Activated gamma-delta T cell treated with anti-CD3 and anti-CD28 coated beads, Interleukin-2, amount 50 U/mL, for 16 hours (primary cell): ENCODE data around the gene FBXO3.
"Not testable (repeated sequence)": the region's sequence is repeated elsewhere in the genome, so short reads cannot be mapped to it uniquely, and the experiment has no call there.

Experiments
- DNase-seq: peaks from one replicate; pipeline ENCODE4 v3.0.0-alpha.2; 2020; ENCODE audit warnings: low read depth

FBXO3 gene

DNA sequence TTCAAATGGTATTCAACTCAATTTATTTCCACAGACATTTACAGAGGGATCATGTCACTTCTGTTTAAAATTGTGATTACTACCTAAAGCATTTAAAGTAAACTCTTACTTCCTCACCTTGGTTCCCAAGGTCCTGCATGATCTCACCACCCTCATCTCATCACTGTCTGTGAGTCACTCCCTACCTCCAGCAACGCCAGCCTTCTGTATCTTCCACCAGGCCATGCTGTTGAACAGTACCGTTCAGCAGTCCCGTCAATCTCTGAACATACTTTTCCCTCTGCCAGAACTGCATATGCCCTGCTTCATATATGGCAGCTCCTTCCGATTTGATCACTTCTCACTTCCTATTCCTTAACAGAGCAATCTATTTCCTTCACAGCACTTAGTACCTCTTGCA lies 2.0 kb downstream of the FBXO3 start:
- DNase-seq: no peak

DNA sequence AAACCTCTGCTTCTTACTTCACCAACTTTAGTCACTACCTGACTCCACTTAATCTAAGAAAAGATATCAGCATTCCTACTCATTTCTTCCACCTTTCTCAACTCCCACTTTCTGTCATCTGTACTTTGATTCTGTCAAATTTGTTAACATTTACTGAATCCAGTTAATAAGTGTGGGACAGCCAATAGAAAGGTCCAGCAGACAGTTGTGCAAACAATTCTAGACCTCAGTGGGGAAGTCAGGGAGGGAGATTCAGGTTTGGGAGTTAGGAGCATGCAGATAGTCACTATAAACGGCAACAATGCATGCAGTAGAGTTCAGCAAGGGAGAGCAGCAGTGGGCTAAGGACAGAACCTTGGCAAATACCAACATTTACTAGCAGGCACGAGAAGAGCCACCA lies 4.1 kb downstream of the FBXO3 start:
- no peak for DNase-seq

DNA sequence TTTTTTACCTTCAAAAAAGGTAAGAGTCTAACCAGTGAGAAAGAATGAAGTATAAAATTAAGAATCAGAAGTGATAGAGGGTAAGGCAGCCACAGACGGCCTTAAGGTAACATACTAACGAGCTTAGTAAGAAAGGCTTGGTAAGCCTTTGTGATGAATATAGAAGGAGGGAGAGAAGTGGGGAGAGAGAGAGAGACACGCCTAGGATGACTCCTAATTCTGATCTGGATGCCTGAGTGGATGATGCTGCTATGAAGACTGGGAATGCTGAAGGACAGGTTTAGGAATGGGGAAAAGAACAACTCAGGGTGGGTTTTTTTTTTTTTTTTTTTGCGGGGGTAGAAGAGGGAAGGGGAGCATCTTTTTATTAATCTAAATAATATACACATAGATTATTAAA lies 4.8 kb downstream of the FBXO3 start:
- DNase-seq: no peak

DNA sequence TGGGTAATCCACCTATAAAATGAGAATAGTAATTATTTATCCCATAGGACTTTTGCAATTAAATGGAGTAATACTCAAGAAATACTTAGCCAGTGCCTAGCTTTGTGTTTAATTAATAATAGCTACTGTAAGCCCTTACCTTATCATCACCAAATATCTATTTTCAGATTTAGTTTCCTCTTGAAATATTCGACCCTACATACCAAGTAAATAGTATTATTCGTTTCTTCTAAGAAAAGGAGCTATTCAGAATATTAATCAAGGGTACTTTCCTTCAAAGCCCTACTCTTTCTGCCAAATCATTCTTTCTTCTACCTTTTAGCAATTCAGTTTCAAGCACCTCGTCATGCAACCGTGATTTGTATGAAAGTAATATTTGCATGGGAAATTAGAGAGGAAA lies 6.7 kb downstream of the FBXO3 start:
- no peak for DNase-seq

DNA sequence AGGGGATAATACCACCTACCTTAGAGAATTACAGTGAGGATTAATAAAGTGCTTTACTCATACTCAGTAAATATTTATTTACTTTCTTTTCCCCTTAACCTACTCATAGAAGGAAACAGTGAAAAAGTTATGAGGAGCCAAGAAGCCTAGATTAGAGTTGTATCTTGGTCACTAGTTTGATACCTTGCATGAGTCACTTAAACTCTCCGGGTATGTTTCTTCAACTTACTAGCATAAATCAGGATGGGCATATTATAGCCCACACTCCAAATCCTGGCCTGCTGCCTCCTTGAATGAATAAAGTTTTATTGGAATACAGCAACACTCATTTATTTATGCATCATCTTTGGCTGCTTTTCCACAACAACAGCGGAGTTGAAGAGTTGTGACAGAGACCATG lies 8.2 kb downstream of the FBXO3 start:
- no peak for DNase-seq

DNA sequence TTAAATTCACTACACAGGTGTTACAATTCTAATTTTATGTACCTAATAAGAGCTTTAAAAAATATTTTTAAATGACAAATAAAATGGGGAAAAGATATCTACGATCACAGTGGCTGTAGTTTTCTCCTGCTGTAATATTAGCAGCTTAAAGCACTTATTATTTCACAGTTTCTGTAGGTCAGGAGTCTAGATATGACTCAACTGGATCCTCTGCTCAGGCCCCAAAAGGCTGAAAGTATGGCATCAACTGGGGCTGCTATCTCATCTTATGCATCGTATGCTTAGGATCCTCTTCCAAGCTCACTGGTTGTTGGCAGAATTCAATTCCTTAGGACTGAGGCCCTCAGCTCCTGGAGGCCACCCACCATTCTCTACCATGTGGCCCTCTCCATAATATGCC lies 12.8 kb downstream of the FBXO3 start:
- DNase-seq: no peak

DNA sequence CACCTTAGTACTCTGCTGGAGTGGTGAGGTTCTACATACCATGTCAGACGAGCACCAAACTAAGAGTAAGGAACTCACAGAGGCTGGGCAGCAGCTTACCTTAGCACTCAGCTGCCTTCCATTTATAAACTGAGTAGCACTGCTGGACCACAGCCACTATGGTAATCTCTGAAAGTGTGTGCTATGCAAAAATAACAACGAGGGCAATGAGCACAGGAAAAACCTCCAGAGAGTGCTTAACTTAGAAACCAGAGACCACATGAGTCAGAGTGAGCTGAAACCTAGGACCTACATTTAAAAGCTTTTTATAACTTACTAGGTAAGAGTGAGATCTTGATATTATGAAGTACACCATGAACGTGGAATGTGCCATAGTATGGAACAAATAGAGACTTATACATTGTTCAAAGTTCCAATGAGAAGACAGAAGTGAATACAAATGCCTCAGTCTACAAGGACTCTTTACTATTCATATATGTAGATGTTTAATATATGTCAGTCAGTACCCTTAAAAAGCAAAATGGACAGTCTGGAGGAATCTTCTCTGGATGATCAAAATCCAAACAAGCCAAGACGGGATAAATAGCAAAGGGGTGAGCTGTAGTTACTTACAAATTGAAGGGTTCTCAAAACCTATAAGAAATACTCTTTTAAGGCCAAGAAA lies 20.9 kb downstream of the FBXO3 start:
- DNase-seq: no peak

DNA sequence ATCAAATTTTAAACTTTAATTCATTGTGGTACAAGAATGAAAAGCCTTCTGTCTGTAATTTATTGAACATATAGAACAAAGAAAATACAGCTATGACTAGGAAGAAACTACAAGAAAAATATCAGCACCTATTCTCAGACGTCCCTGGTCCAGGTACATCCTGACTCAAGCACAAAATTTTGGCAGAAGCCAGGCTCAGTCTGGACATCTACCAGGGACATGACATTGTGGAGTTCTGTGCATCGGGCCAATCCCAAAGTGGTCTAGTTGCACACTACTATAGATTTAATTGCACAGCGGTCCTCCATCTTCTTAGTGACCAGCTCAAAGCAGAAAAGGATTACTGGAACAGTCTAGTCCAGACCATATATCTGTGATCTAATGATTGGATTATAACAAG lies 22.4 kb downstream of the FBXO3 start:
- no peak for DNase-seq

DNA sequence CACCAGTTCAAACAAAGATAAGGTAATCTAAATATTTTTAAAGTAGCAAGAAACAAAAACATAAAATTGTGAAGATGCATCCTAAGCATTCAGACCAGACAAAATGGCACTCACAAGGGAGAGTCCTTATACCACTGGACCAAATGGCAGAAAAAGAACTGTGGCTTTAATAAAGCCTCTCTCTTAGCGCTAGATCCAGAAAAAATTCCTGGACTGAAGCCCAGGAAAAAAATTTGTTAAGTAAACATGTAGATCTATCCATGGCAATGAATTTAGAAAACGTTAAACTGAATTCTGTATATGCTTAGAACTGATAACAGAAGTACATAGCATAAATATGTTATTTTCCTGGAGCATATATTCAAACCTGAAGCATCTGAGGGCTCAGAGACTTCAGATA lies 26.3 kb downstream of the FBXO3 start:
- no peak for DNase-seq

DNA sequence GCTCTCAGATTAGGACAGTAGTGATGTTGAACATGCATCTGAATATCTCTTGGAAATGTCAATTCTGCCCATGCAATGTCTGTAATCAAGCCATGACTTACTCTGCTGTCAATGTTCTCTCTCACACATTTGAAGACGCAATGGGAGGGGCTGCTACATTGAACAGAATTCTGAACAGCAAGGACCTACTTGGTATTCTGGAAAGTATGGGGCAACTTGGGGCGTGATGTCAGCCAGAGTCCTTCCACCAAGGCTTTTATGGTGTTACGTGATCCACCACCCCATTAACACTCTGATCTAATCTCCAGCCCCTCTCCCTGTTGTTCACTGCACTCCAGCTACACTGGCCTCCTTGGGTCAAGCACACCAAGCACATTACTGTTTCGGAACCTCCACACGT lies 31.0 kb downstream of the FBXO3 start:
- no peak for DNase-seq

DNA sequence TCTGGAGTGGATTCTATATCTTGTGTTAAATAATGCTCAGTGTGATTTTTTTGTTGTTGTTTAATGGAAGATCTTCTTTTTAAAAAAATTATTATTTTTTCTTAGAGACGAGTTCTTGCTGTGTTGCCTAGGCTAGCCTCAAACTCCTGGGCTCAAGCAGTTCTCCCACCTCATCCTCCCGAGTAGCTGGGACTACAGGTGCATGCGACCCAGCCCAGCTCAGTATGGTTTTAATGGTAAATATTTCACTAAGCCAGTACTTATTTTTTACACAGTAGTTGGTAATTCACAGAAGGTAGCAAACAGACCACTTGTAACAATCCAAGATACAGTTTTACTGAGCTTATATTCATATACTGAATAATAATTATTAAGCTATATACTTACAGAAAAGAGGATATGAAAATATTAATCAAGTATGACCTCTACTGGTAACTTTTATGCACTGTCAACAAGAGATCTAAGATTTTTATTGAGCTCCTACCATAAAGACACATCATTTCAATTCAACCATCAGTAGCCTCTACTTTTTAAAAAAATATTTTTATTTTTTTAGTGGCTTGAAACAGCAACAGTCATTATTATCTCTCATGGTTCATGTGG lies 32.0 kb downstream of the FBXO3 start:
- no peak for DNase-seq

DNA sequence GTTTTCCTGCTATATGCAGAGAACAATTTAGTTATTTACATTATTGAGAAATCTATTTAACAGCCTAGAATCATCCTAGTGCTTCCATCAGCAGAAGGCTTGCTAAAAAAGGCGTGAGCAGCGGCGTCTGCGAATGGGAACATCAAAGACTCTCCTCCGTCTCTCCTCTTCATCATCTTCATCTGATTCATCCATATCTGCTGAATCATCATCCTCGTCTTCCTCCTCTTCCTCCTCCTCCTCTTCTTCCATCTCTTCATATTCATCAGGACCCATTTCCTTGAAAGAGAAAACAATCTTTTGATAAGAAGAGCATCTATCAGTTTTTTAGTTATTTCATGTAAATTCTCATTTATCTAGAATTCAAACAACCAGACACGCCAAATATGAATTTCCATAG lies 32.5 kb downstream of the FBXO3 start:
- DNase-seq: no peak

DNA sequence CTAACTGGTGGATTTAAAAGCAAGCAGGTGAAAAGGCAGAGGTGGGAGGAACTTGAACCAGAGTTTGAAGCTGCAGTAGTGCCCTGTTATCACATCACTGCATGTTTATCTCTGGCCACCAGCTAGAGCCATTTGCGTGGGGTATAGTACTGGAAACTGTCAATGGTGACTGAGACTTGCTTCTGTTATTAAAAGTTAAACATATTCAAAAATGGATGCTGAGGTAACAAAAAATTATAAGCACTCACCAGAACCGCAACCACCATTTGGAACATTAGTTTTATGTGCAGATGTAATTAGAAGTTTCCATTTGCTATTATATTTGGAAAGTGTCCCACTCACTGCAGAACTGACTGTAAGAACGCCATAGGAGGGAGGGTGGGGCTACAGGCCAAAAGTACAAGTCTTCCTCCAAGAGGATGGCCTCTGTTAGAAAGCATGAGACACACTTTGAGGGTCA lies 36.9 kb downstream of the FBXO3 start:
- DNase-seq: no peak

DNA sequence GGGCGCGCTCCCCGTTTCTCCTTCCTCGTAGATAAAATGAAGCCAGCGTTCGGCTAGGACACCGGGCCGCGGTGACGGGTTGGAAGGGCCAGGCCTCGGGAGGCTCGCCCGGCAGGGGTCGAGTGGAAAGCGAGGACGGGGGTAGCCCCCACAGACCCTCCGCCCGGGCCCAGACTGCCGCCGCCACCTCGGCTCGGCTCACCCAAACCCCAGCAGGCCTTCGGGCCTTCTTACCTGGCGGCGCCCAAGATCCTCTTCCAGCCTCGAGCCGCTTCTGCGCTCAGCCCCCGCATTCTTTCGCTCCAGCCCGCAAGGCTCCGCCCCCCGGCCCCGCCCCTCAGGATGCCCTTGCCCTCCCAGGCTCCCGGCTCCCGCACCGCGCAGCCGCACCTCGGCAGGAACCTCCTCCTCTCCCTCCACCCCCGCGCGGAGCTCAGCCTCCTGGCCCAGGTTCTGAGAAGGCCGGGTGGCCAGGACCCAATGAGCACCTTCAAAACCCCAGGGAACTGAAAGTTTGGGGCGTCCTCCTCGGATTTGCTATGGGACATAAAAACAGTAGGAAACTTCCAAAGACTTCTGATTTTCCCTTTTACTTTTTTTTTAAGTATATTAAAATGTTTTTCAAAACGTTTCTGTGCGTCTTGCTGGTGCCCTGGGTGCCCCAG lies 38.0 kb downstream of the FBXO3 start, which contains the start of gene CD59:
CD59 (minus strand) TSS at position 276 of the 665 bp plus-strand sequence. CDS start 13,978 bp downstream, outside the sequence.
- peak; percentile 72 for DNase-seq

DNA sequence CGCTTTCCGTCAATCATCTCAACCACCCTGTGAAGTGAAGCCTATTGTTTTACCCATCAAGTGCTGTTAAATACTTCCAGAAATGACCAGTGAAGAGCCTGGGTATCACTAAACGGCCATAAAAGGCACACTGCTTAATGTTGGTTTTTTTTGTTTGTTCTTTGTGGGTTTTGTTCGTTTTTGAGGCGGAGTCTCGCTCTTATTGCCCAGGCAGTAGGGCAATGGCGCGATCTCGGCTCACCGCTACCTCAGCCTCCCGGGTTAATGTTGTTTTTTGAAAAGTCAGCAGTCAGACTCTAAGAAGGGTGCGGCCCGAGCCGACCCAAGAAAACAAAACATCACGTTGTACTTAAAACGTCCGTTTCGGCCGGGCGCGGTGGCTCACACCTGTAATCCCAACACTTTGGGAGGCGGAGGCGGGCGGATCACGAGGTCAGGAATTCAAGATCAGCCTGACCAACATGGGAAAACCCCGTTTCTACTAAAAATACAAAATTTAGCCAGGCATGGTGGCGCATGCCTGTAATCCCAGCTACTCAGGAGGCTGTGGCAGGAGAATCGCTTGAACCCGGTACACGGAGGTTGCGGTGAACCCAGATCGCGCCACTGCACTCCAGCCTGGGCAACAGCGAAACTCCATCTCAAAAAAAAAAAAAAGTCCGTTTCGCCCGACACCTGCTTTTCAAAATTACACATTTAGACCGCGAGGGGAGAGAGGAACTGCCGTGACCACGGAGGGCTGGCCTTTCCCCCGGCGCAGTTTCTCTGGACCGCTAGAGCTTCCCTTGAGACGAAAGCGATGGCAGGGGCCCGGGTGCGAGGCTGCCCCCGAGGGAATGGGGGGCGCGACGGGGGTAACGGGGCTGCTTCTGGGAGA lies 38.8 kb downstream of the FBXO3 start:
- DNase-seq: no peak

DNA sequence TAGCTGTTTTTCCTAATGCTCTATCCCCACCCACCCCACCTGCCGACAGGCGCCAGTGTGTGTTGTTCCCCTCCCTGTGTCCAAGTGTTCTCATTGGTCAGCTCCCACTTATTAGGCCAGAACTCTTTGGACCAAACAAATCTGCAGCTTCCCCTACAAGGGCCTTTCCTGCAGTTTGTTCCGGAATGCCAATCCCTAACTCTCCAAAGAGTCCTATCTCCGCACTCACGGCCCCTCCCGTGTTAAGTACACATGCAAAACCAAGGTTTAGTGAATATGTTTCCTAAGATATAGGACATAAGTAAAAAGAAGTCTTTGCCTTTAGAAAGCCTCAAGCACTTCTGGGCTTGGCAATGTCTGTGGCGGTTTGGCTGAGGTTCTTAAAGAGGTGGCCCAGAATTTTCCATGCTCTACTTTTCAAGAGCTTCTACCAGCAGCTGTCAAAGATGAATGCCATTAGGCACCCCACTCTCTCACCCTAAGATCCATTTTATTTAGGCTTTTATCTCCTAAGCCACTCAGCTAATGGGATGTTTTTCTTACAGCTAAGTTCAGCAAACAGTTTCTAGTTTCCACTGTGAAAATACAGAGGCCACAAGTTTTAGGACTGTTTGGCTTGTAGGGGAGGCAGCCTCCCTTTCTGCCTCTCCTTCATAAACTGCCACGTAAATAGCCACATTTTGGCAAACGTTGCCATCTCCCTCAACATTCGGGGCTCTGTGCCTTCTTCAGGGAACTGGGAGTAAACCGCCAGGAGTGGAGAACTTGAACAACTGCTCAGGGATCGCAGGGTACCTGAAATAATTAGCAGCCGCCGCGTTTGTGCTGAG lies 39.7 kb downstream of the FBXO3 start:
- DNase-seq: no peak

DNA sequence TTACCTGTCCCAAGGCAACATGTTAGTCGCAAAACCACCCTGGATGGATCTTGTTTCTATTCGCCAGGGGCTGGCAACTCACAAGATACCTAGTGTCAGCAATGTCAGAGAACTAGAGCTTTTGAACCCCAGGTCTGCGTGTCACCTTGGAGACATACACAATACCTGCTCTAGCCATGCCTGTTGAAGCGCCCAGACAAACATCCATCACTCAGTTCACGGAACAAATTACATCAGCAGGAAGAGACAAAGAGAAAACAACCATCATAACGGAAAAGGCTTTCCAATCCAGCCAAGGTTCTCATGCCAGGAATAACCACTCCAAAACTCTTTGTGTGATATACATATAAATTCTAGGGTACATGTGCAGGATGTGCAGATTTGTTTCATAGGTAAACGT lies 40.3 kb downstream of the FBXO3 start:
- DNase-seq: no peak

DNA sequence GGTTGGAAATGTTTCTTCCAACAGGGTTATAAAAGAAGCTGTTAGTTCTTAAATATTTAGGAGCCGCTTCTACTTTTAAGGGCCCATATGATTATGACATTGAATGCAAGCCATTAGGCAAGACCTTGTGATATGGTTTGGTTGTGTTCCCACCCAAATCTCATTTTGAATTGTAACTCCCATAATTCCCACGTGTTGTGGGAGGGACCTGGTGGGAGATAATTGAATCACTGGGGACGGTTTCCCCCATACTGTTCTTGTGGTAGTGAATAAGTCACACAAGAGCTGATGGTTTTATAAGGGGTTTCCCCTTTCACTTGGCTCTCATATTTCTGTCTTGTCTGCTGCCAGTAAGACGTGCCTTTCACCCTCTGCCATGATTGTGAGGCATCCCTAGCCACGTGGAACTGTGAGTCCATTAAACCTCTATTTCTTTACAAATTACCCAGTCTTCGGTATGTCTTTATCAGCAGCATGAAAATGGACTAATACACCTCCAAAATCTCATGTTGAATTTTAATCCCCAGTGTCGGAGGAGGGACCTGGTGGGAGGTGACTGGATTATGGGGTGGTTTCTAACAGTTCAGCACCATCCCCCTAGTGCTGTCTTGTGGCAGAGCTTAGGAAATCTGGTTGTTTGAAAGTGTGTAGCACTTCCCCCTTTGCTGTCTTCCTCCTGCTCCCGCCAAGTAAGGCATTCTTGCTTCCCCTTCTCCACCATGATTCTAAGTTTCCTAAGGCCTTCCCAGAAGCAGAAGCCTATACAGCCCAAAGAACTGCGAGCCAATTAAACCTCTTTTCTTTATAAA lies 42.4 kb downstream of the FBXO3 start:
- DNase-seq: no peak

DNA sequence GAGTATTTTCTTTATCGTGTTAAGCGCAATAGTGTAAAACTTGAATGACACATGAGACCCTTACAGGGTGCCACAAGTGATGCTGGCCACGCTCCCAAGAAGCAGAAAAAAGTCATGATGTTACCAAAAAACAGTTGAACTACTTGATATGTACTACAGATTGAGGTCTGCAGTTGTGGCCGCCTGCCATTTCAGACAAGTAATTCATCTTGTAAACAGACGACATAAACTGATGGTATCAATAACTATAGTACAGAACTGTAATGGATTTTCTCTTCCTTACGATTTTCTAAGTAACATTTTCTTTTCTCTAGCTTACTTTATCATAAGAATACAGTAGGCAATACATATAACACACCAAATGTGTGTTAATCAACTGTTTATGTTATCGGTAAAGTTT lies 43.6 kb downstream of the FBXO3 start:
- DNase-seq: no peak

DNA sequence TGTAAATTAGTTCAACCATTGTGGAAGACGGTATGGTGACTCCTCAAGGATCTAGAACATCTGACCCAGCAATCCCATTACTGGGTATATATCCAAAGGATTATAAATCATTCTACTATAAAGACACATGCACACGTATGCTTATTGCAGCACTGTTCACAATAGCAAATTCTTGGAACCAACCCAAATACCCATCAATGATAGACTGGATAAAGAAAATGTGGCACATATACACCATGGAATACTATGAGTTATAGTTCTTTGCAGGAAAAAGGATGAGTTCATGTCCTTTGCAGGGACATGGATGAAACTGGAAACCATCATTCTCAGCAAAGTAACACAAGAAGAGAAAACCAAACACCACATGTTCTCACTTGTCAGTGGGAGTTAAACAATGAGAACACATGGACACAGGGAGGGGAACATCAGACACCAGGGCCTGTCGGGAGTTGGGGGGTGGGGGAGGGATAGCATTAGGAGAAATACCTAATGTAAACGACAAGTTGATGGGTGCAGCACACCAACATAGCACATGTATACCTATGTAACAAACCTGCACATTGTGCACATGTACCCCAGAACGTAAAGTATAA lies 45.2 kb downstream of the FBXO3 start:
- DNase-seq: not testable (repeated sequence)
